ENCODE data around the gene AP3B2.

DNA sequence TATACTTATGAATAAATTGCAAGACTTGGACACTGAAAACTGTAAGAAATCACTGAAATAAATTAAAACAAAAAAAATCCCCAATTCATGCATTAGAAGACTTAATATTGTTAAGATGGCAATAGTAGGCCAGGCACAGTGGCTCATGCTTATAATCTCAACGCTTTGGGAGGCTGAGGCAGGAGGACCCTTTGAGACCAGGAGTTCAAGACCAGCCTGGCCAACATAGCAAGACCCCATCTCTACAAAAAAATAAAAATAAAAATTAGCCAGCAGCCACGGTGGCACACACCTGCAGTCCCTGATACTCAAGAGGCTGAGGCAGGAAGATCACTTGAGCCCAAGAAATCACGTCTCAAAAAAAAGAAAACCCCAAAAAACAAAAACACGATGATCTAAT lies 98.3 kb downstream of the AP3B2 start:
- TF ChIP-seq POLR2A (IDR thresholded peaks at IDR 0.05) = no peak
- no peak for TF ChIP-seq CTCF (IDR thresholded peaks at IDR 0.05)

All from transverse colon (tissue), 3 donors.